GM12872 (cell line): ENCODE data around the gene FAM219A.

Experiments
- CTCF ChIP-seq: IDR thresholded peaks from 3 replicates; pipeline ENCODE4 v1.5.1; 2011; ENCODE audit warnings: low read depth, mild to moderate bottlenecking, low read length, moderate library complexity; ENCODE audit not compliant: insufficient read depth

Gene FAM219A

GRCh38 chr9:34458013-34458958 lies at the start of gene FAM219A, which contains the start of gene DNAI1:
Gene FAM219A, minus strand, starts transcription at chr9:34458570. Its CDS starts 307 bp downstream, at chr9:34458263.
Gene DNAI1, plus strand, starts transcription at chr9:34458805. Its CDS starts 201 bp downstream, at chr9:34459006.
- no peak for TF ChIP-seq CTCF

- no peak for TF ChIP-seq CTCF
Observed at GRCh38 chr9:34507966-34508365, 49.6 kb upstream of the FAM219A start.

GRCh38 chr9:34507556-34507955 lies 49.2 kb upstream of the FAM219A start:
- TF ChIP-seq CTCF, result no peak

- TF ChIP-seq CTCF, result no peak
Observed at GRCh38 chr9:34506623-34507022, 48.3 kb upstream of the FAM219A start.

GRCh38 chr9:34505370-34506120 lies 47.2 kb upstream of the FAM219A start:
- no peak for TF ChIP-seq CTCF

GRCh38 chr9:34503406-34503805 lies 45.0 kb upstream of the FAM219A start:
- TF ChIP-seq CTCF, result no peak

- no peak for TF ChIP-seq CTCF
Observed at GRCh38 chr9:34502891-34503290, 44.5 kb upstream of the FAM219A start.
